Measurements from ENCODE around the gene ELMO2. TPM values are rescaled to one million over a fixed set of nuclear protein-coding genes. Genes with fewer than 3 reads are reported as not detected.

The ELMO2 gene
- total RNA-seq, 1 experiment from 2014 or later = 28.4 TPM

DNA sequence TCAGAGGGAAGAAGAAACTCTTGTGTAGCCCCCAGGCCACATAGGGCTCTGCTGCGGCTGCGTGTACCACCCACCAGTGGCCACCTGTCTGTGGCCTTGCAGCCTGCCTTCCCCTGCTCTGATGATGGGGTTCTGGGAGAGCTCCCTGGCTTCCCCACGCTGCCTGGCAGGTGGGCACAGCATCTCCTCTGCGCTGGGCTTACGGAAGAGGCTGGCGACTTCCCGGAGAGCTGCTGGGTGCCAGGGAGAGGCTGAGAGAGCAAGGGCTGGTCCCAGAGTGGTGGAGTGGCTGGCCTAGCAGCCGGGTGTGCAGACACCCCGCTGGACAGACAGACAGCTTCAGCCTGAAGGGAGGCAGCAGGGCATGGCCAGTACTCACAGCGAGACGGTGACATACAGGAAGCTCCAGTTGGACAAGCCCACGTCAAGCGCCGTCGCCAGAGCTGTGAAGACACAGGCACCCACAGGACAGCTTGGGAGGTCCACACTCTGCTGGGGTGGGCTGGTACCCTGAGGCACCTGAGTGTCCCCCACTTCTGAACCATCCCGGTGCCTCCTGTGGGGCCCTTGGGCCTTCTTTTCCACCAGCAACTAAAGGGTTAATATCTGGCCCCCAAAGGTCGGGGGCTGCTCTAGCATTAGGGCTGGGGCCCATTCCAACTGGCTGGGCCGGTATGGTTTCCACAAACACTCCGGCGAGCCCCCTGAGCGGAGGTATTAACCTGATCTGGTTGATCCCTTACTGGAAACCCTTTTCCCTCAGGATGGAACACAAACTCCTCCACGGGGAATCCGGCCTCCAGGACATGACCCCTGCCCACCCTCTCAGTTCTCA, 50.0 kb downstream of the ELMO2 start:
- CTCF ChIA-PET = interaction anchor here (0.6 to 1.4 kb wide), 3 partner anchors 8 to 228 kb away, joined by 4 to 5 read pairs (median 4); no protein-coding TSS in a partner anchor
- no peak for DNase-seq (ENCODE audit: low spot score)

DNA sequence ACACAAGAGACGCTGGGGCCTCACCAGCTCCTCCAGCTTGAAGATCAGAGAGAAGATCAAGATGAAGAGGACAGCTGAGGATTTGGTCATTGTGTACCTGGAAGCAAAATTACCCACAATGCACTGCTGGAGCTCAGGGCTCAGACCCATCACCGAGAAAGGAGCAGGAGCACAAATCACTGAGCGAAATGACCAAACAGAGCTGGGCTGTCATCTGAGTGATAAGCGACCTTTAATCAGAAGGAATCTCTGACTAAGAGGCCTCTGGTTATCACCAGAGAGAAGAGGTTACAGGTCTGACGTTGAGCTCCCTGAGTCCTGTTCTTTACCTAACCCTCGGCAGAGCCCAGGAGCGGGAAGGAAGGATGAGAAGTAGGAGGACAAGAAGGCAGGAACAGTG, 50.6 kb downstream of the ELMO2 start:
- Mint-ChIP-seq H3K9me3 (no peaks in the 10 kb centered on the region), H3K36me3 (peaks cover 11% of the 10 kb centered on the region), H3K4me3 (no peak overlapping the region), H3K4me1 (peaks cover 7% of the 10 kb centered on the region), H3K27ac (no peak overlapping the region), H3K27me3 (ENCODE audit: low read depth) (no peaks in the 10 kb centered on the region)
- DNase-seq (ENCODE audit: low spot score) (no peak), ATAC-seq (no peak)
- TF ChIP-seq PRRX2 (CRISPR knock-in tag; IDR thresholded peaks at IDR 0.05) = no peak
- TF ChIP-seq GTF2I (CRISPR knock-in tag; conservative IDR thresholded peaks at IDR 0.05) = no peak
- TF ChIP-seq, protein P1, sequence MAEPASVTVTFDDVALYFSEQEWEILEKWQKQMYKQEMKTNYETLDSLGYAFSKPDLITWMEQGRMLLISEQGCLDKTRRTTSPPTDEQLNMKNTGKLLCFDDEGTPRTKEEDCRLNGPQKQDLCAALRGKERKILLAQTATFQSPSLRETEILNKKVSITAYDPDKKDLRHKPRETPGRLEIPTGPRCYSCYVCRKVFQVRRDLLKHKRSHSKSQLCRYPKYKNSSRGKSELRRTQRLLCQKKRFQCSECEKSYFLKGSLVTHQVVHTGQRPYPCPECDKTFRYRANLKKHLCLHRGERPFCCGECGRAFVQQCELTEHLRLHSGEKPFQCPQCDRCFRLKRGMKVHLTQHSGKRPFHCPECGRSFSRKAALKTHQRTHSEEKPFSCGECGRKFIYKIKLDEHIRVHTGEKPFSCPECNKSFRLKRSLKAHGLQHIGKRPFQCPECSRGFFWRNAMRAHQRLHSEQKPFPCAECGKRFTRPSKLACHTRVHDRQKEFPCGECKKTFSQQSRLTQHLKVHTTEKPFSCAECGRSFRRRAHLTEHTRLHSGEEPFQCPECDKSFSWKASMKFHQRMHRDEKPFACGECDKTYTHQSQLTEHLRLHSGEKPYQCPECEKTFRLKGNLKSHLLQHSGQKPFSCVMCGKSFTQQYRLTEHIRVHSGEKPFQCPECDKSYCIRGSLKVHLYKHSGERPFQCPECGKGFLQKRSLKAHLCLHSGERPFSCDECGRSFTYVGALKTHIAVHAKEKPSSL (CRISPR knock-in tag; conservative IDR thresholded peaks at IDR 0.05) = no peak
- ChIA-PET CTCF (interaction anchor here (0.6 to 1.4 kb wide), 3 partner anchors 9 to 227 kb away, joined by 4 to 5 read pairs (median 4); no protein-coding TSS in a partner anchor), POLR2A (no interaction called here)

More for the DNA sequence above, 50.0 kb downstream of the ELMO2 start:
- no peaks in the 10 kb centered on the region for H3K9me3 Mint-ChIP-seq
- POLR2A ChIA-PET = no interaction called here
- H3K36me3 Mint-ChIP-seq = peaks cover 8% of the 10 kb centered on the region
- no peak overlapping the region for H3K27ac Mint-ChIP-seq
- TF ChIP-seq SOX15 (CRISPR knock-in tag; IDR thresholded peaks at IDR 0.05) (no peak), TCF7 (CRISPR knock-in tag; IDR thresholded peaks at IDR 0.05; ENCODE audit: low read depth) (no peak), ZBTB21 (CRISPR knock-in tag; IDR thresholded peaks at IDR 0.05; ENCODE audit: borderline replicate concordance) (no peak), ZNF232 (CRISPR knock-in tag; IDR thresholded peaks at IDR 0.05) (no peak), JAZF1 (CRISPR knock-in tag; IDR thresholded peaks at IDR 0.05) (no peak)
- TF ChIP-seq, protein P2, sequence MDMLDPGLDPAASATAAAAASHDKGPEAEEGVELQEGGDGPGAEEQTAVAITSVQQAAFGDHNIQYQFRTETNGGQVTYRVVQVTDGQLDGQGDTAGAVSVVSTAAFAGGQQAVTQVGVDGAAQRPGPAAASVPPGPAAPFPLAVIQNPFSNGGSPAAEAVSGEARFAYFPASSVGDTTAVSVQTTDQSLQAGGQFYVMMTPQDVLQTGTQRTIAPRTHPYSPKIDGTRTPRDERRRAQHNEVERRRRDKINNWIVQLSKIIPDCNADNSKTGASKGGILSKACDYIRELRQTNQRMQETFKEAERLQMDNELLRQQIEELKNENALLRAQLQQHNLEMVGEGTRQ (CRISPR knock-in tag; IDR thresholded peaks at IDR 0.05) = no peak
- TF ChIP-seq, protein P3, sequence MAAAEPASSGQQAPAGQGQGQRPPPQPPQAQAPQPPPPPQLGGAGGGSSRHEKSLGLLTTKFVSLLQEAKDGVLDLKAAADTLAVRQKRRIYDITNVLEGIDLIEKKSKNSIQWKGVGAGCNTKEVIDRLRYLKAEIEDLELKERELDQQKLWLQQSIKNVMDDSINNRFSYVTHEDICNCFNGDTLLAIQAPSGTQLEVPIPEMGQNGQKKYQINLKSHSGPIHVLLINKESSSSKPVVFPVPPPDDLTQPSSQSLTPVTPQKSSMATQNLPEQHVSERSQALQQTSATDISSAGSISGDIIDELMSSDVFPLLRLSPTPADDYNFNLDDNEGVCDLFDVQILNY (CRISPR knock-in tag; IDR thresholded peaks at IDR 0.05) = no peak
- ATAC-seq = no peak
- no peak overlapping the region for H3K4me3 Mint-ChIP-seq
- peaks cover under 1% of the 10 kb centered on the region; the same call in 1 of the 2 replicates for H3K4me1 Mint-ChIP-seq
- no peaks in the 10 kb centered on the region for H3K27me3 Mint-ChIP-seq (ENCODE audit: low read depth)

DNA sequence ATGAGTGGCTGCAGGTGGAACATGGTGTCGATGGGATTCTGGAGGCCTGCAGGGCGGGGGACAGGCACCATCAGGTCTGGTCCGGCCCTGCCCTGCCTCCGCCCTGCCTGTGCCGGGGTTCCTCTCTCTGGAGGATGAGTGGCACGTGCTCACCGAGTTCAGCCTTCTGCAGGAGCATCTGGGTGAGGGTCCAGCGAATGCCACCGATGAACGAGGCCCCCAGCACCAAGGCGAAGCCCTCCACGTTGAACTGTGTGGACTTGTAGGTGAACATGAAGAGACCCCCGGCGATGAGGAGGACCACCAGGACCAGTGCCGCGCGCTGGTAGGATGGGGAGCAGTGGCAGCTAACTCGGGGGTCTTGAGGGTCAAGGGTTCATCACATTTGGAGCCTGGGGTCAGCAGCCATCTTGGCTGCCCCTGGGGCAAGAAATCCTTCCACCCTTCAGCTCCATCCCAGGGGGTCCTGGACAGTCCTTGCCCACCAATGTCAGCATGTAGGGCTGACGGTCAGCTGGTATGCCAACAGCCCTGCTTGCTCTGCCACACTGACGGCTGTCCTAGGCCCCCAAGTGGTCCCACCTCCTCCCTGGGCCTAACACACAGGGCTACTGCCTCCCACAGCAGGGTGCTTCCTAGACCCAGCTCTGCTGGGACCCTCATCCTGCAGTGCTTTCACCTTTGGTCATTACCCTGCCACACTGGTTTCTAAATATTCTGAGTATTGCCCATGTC, 51.3 kb downstream of the ELMO2 start:
- no peaks in the 10 kb centered on the region for H3K27me3 Mint-ChIP-seq (ENCODE audit: low read depth)
- ATAC-seq = no peak
- DNase-seq (ENCODE audit: low spot score) = no peak
- TF ChIP-seq, protein P4, sequence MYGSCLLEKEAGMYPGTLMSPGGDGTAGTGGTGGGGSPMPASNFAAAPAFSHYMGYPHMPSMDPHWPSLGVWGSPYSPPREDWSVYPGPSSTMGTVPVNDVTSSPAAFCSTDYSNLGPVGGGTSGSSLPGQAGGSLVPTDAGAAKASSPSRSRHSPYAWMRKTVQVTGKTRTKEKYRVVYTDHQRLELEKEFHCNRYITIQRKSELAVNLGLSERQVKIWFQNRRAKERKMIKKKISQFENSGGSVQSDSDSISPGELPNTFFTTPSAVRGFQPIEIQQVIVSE (CRISPR knock-in tag; IDR thresholded peaks at IDR 0.05; ENCODE audit: borderline replicate concordance) = no peak
- TF ChIP-seq, protein P5, sequence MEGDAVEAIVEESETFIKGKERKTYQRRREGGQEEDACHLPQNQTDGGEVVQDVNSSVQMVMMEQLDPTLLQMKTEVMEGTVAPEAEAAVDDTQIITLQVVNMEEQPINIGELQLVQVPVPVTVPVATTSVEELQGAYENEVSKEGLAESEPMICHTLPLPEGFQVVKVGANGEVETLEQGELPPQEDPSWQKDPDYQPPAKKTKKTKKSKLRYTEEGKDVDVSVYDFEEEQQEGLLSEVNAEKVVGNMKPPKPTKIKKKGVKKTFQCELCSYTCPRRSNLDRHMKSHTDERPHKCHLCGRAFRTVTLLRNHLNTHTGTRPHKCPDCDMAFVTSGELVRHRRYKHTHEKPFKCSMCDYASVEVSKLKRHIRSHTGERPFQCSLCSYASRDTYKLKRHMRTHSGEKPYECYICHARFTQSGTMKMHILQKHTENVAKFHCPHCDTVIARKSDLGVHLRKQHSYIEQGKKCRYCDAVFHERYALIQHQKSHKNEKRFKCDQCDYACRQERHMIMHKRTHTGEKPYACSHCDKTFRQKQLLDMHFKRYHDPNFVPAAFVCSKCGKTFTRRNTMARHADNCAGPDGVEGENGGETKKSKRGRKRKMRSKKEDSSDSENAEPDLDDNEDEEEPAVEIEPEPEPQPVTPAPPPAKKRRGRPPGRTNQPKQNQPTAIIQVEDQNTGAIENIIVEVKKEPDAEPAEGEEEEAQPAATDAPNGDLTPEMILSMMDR (IDR thresholded peaks at IDR 0.05) = no peak
- TF ChIP-seq CBFB (CRISPR knock-in tag; IDR thresholded peaks at IDR 0.05; ENCODE audit: low read depth) = no peak
- TF ChIP-seq, protein P6, sequence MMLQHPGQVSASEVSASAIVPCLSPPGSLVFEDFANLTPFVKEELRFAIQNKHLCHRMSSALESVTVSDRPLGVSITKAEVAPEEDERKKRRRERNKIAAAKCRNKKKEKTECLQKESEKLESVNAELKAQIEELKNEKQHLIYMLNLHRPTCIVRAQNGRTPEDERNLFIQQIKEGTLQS (CRISPR knock-in tag; conservative IDR thresholded peaks at IDR 0.05) = no peak
- TF ChIP-seq, protein P3 (CRISPR knock-in tag; IDR thresholded peaks at IDR 0.05) = no peak
- TF ChIP-seq ZNF232 (CRISPR knock-in tag; IDR thresholded peaks at IDR 0.05) = no peak
- TF ChIP-seq EMX1 (CRISPR knock-in tag; IDR thresholded peaks at IDR 0.05) = no peak
- TF ChIP-seq ZNF121 (CRISPR knock-in tag; IDR thresholded peaks at IDR 0.05) = no peak
- TF ChIP-seq, protein P7, sequence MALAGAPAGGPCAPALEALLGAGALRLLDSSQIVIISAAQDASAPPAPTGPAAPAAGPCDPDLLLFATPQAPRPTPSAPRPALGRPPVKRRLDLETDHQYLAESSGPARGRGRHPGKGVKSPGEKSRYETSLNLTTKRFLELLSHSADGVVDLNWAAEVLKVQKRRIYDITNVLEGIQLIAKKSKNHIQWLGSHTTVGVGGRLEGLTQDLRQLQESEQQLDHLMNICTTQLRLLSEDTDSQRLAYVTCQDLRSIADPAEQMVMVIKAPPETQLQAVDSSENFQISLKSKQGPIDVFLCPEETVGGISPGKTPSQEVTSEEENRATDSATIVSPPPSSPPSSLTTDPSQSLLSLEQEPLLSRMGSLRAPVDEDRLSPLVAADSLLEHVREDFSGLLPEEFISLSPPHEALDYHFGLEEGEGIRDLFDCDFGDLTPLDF (CRISPR knock-in tag; IDR thresholded peaks at IDR 0.05) = no peak
- TF ChIP-seq, protein P8, sequence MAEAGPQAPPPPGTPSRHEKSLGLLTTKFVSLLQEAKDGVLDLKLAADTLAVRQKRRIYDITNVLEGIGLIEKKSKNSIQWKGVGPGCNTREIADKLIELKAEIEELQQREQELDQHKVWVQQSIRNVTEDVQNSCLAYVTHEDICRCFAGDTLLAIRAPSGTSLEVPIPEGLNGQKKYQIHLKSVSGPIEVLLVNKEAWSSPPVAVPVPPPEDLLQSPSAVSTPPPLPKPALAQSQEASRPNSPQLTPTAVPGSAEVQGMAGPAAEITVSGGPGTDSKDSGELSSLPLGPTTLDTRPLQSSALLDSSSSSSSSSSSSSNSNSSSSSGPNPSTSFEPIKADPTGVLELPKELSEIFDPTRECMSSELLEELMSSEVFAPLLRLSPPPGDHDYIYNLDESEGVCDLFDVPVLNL (CRISPR knock-in tag; IDR thresholded peaks at IDR 0.05; ENCODE audit: borderline replicate concordance, low read depth) = no peak
- no peak for TF ChIP-seq ETV6 (CRISPR knock-in tag; IDR thresholded peaks at IDR 0.05)

More for the DNA sequence above, 51.3 kb downstream of the ELMO2 start:
- no peak overlapping the region for H3K27ac Mint-ChIP-seq
- H3K9me3 Mint-ChIP-seq = no peaks in the 10 kb centered on the region
- peaks cover 11% of the 10 kb centered on the region for H3K36me3 Mint-ChIP-seq
- POLR2A ChIA-PET = no interaction called here
- CTCF ChIA-PET = interaction anchor here (0.9 to 1.4 kb wide), 2 partner anchors 10 to 223 kb away, joined by 4 read pairs; no protein-coding TSS in a partner anchor
- H3K4me3 Mint-ChIP-seq = no peak overlapping the region
- peaks cover 14% of the 10 kb centered on the region for H3K4me1 Mint-ChIP-seq
